Liver (tissue), 9 donors: ENCODE results near the gene C1orf21. TPM values are rescaled to one million over a fixed set of nuclear protein-coding genes. Genes with fewer than 3 reads are reported as not detected.

Experiments used
- DNase-seq: peaks from one replicate; pipeline ENCODE4 v3.0.0-alpha.2; 2017; ENCODE audit warnings: low spot score
- H3K27ac ChIP-seq, 2 donors: one replicate each; pipeline ENCODE4 v1.7.0; 2013; ENCODE audit warnings: inconsistent platforms in 2 of 2, low read length in 2 of 2, control low read depth in 1 of 2, low read depth in 1 of 2, mild to moderate bottlenecking in 1 of 2
- H3K27me3 ChIP-seq, 4 donors: one replicate each; pipeline versions ENCODE4 v1.6.1 to v1.7.0; 2013; ENCODE audit warnings: low read length in 3 of 4, inconsistent platforms in 1 of 4, mild to moderate bottlenecking in 1 of 4, moderate library complexity in 1 of 4; ENCODE audit not compliant: control insufficient read depth in 4 of 4, insufficient read depth in 4 of 4
- H3K36me3 ChIP-seq, 4 donors: one replicate each; pipeline versions ENCODE4 v1.6.1 to v1.7.0; 2013; ENCODE audit warnings: low read length in 3 of 4, mild to moderate bottlenecking in 3 of 4, low read depth in 1 of 4, moderate library complexity in 1 of 4; ENCODE audit not compliant: control insufficient read depth in 4 of 4, insufficient read depth in 3 of 4
- H3K4me1 ChIP-seq, 4 donors: one replicate each; pipeline versions ENCODE4 v1.6.1 to v1.7.0; 2013; ENCODE audit warnings: low read length in 3 of 4, mild to moderate bottlenecking in 3 of 4, moderate library complexity in 1 of 4; ENCODE audit not compliant: control insufficient read depth in 4 of 4, insufficient read depth in 4 of 4
- H3K4me3 ChIP-seq, 3 donors: one replicate each; pipeline versions ENCODE4 v1.6.1 to v1.7.0; 2013; ENCODE audit warnings: low read length in 3 of 3, control low read depth in 1 of 3, low read depth in 1 of 3, mild to moderate bottlenecking in 1 of 3
- H3K9ac ChIP-seq, 2 donors: one replicate each; pipeline ENCODE4 v1.7.0; 2013; ENCODE audit warnings: low read length in 2 of 2, mild to moderate bottlenecking in 2 of 2, moderate library complexity in 2 of 2, control low read depth in 1 of 2, low read depth in 1 of 2
- H3K9me3 ChIP-seq, 4 donors: one replicate each; pipeline versions ENCODE4 v1.6.1 to v1.7.0; 2013; ENCODE audit warnings: low read length in 3 of 4; ENCODE audit not compliant: control insufficient read depth in 4 of 4
- CTCF ChIP-seq: fragments of 150-350 bp; IDR thresholded peaks from 2 replicates; pipeline ENCODE4 v1.5.1; 2017; ENCODE audit warnings: improper control_type of control experiment, low read depth, low read length; ENCODE audit not compliant: missing input control
- EGR1 ChIP-seq, 2 donors: IDR thresholded peaks; 2 replicates each; pipeline ENCODE4 v1.6.1; 2016 to 2018; ENCODE audit warnings: antibody characterized with exemption in 2 of 2, low read depth in 2 of 2
- FOXA1 ChIP-seq: IDR thresholded peaks from 2 replicates; pipeline ENCODE4 v1.6.1; 2016; ENCODE audit warnings: antibody characterized with exemption
- FOXA2 ChIP-seq: IDR thresholded peaks from 2 replicates; pipeline ENCODE4 v1.6.1; 2016; ENCODE audit warnings: antibody characterized with exemption
- GABPA ChIP-seq, 2 donors: IDR thresholded peaks in 1 of 2; conservative IDR thresholded peaks in 1 of 2; 2 replicates each; pipeline ENCODE4 v1.6.1; 2016; ENCODE audit warnings: antibody characterized with exemption in 2 of 2, mild to moderate bottlenecking in 1 of 2, moderate library complexity in 1 of 2
- HNF4A ChIP-seq, 2 donors: conservative IDR thresholded peaks; 2 replicates each; pipeline ENCODE4 v1.6.1; 2016; ENCODE audit warnings: antibody characterized with exemption in 2 of 2, mild to moderate bottlenecking in 2 of 2
- HNF4G ChIP-seq: IDR thresholded peaks from 2 replicates; pipeline ENCODE4 v1.6.1; 2016; ENCODE audit warnings: antibody characterized with exemption
- JUND ChIP-seq, 2 donors: IDR thresholded peaks; 2 replicates each; pipeline ENCODE4 v1.6.1; 2016; ENCODE audit warnings: antibody characterized with exemption in 2 of 2
- MAX ChIP-seq: IDR thresholded peaks from 2 replicates; pipeline ENCODE4 v1.6.1; 2016; ENCODE audit warnings: antibody characterized with exemption
- NR2F2 ChIP-seq: IDR thresholded peaks from 2 replicates; pipeline ENCODE4 v1.6.1; 2016; ENCODE audit warnings: antibody characterized with exemption
- RAD21 ChIP-seq, 2 donors: IDR thresholded peaks; 2 replicates each; pipeline ENCODE4 v1.6.1; 2016; ENCODE audit warnings: antibody characterized with exemption in 2 of 2, mild to moderate bottlenecking in 2 of 2
- SP1 ChIP-seq: IDR thresholded peaks from 2 replicates; pipeline ENCODE4 v1.6.1; 2018; ENCODE audit warnings: antibody characterized with exemption, mild to moderate bottlenecking
- TAF1 ChIP-seq: conservative IDR thresholded peaks from 2 replicates; pipeline ENCODE4 v1.6.1; 2016; ENCODE audit warnings: antibody characterized with exemption, mild to moderate bottlenecking
- YY1 ChIP-seq: IDR thresholded peaks from 2 replicates; pipeline ENCODE4 v1.6.1; 2016; ENCODE audit warnings: antibody characterized with exemption, mild to moderate bottlenecking
- ZBTB33 ChIP-seq: IDR thresholded peaks from 2 replicates; pipeline ENCODE4 v1.6.1; 2016; ENCODE audit warnings: antibody characterized with exemption
- WGBS: extraction: QIAGEN DNeasy Blood & Tissue Kit; methylation state at CpG from one replicate; pipeline ENCODE4 v1.1.7; 2013; 5-methylcytosine and 5-hydroxymethylcytosine counted together
- polyA plus RNA-seq, 2 donors: library from polyadenylated mRNA; stranded (reverse) in 1 of 2; unstranded in 1 of 2; fragments of 200-250 nt in 1 of 2; fragments of >200 nt in 1 of 2; fragmentation: Nextera tagmentation in 1 of 2; extraction: Ambion mirVana in 1 of 2; gene quantifications; one replicate each; pipeline versions ENCODE4 v1.2.1 to v1.2.3, GENCODE V29; 2013 to 2015
- total RNA-seq, 2 donors: library from RNA; depleted of rRNA; stranded (reverse); fragments of >200 nt; gene quantifications; one replicate each; pipeline ENCODE4 v1.2.3, GENCODE V29; 2014
- TF ChIP-seq, protein P1 (sequence below): IDR thresholded peaks from 2 replicates; pipeline ENCODE4 v1.6.1; 2016; ENCODE audit warnings: antibody characterized with exemption
- donor health status: healthy.
- donor health status: healthy.
- donor health status: healthy.
- donor health status: healthy.
- donor health status: healthy.

Gene C1orf21
- total and polyA plus RNA-seq, 4 donors: 2.3 to 21.3 (median 13.4) TPM

DNA sequence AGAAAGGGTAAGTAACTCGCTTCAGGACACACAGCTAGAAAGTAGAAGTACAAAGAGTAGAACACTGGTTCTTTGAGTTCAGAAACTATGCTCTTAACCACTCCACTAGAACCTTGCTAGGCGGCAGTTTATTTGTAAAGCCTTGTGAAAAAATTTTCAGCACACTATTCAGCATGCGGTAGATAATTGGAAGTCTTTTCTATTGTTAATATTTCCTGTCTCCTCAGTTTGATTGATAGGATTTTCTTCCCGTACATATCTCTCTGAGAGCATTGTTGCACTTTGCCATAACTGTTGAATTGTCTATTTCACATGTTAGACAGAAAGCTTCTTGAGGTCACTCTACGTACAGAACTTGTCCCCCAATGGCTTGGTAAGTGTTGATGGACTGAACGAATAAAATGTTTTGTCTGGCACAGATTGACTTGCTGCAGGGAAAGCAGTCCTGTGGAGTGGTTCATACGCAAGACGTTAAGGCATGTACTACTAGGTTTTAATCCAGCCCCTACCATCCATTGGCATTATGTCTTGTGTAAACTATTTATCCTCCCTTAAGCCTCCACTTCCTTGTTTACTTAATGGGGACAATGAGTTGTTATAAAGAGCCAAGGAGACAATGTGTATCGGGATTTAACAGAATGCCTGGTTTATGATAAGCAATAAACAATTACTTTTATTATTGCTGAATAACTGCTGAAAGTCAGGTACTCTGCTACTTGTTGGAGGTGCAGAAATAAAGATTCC lies 35.8 kb downstream of the C1orf21 start:
- TF ChIP-seq NR2F2 (no peak), HNF4G (no peak), FOXA2 (no peak)
- no peak overlapping the region for H3K4me3 ChIP-seq
- DNase-seq: no peak
- no peaks in the 10 kb centered on the region for H3K27me3 ChIP-seq
- no peak overlapping the region for H3K27ac ChIP-seq
- 75% methylated on average over 9 of the region's 9 CpGs for WGBS
- no peaks in the 10 kb centered on the region for H3K36me3 ChIP-seq
- H3K4me1 ChIP-seq: no peaks in the 10 kb centered on the region
- H3K9me3 ChIP-seq: no peaks in the 10 kb centered on the region
- H3K9ac ChIP-seq: no peak overlapping the region

DNA sequence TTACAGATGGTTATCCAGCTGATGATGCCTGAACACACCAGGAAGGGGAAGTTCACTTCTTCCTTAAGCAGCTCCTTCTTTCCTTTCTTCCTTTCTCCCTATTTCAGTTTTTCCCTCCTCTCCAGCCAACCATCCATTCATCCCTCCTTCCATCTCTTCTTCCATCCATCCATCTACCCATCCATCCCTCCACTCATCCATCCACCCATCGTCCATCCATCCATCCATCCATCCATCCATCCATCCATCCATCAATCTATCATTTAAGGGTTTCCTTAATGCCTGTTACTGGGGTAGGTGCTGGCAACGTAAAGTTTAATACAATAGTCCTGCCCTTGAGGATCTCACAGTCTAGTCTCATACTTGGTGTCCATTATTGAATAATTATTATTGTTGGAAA lies 36.8 kb downstream of the C1orf21 start:
- 82% methylated on average over 2 of the region's 2 CpGs for WGBS
- Histone ChIP-seq H3K36me3 (no peaks in the 10 kb centered on the region), H3K9me3 (no peaks in the 10 kb centered on the region), H3K27me3 (no peaks in the 10 kb centered on the region), H3K27ac (no peak overlapping the region), H3K4me1 (no peaks in the 10 kb centered on the region), H3K9ac (no peak overlapping the region), H3K4me3 (no peak overlapping the region)
- TF ChIP-seq FOXA2 (no peak), SP1 (no peak), YY1 (no peak), ZBTB33 (no peak), FOXA1 (no peak), CTCF (no peak), EGR1 (IDR thresholded peaks at IDR 0.05; ENCODE audit: low read depth in 2 of 2) (no peak), RAD21 (IDR thresholded peaks at IDR 0.05) (no peak), JUND (IDR thresholded peaks at IDR 0.05) (no peak), HNF4G (no peak), NR2F2 (no peak), GABPA (IDR thresholded peaks at IDR 0.05 in 1 of 2, conservative IDR thresholded peaks at IDR 0.05 in 1 of 2) (no peak), MAX (no peak), TAF1 (no peak), HNF4A (conservative IDR thresholded peaks at IDR 0.05) (no peak)
- TF ChIP-seq, protein P1, sequence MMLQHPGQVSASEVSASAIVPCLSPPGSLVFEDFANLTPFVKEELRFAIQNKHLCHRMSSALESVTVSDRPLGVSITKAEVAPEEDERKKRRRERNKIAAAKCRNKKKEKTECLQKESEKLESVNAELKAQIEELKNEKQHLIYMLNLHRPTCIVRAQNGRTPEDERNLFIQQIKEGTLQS: no peak
- no peak for DNase-seq
